K562 (cell line): ENCODE measurements around the gene CDT1. TPM values are rescaled to one million over a fixed set of nuclear protein-coding genes. Genes with fewer than 3 reads are reported as not detected.

ENCODE experiments used
- COPS2 ChIP-seq: fragments of 450-650 bp; conservative IDR thresholded peaks from 2 replicates; pipeline ENCODE4 v1.6.1; 2016; ENCODE audit warnings: mild to moderate bottlenecking, moderate library complexity
- CSDE1 ChIP-seq, 2 experiments: fragments of 450-650 bp; IDR thresholded peaks; 2 replicates each; pipeline ENCODE4 v1.6.1; 2016; ENCODE audit warnings: mild to moderate bottlenecking in 1 of 2
- EHMT2 ChIP-seq: fragments of 450-650 bp; IDR thresholded peaks from 2 replicates; pipeline ENCODE4 v1.6.1; 2018; ENCODE audit warnings: antibody characterized with exemption
- ELF2 ChIP-seq: fragments of 250-450 bp; sonication (Bioruptor Pico); IDR thresholded peaks from 2 replicates; pipeline ENCODE4 v1.5.0; 2021; ENCODE audit warnings: mild to moderate bottlenecking
- ETV1 ChIP-seq: fragments of 450-650 bp; conservative IDR thresholded peaks from 2 replicates; pipeline ENCODE4 v1.6.1; 2016; ENCODE audit warnings: missing genetic modification characterization, control low read depth, low read depth, missing compliant biosample characterization
- FOXP1 ChIP-seq: sonication (generic); formaldehyde crosslinking; IDR thresholded peaks from 2 replicates; pipeline ENCODE4 v1.8.0; 2022; ENCODE audit warnings: mild to moderate bottlenecking, missing genetic modification reagents
- HDGF ChIP-seq: fragments of 450-650 bp; IDR thresholded peaks from 2 replicates; pipeline ENCODE4 v1.6.1; 2016
- KLF13 ChIP-seq: fragments of 450-650 bp; IDR thresholded peaks from 2 replicates; pipeline ENCODE4 v1.6.1; 2016; ENCODE audit warnings: missing genetic modification characterization, low read depth, mild to moderate bottlenecking, missing compliant biosample characterization, moderate library complexity, borderline replicate concordance
- NCOA1 ChIP-seq: fragments of 450-650 bp; IDR thresholded peaks from 2 replicates; pipeline ENCODE4 v1.6.1; 2016; ENCODE audit warnings: low read depth
- NFRKB ChIP-seq: fragments of 450-650 bp; IDR thresholded peaks from 2 replicates; pipeline ENCODE4 v1.6.1; 2016; ENCODE audit warnings: low read depth
- NR0B1 ChIP-seq: fragments of 450-650 bp; IDR thresholded peaks from one replicate; pipeline ENCODE4 v1.6.1; 2018; ENCODE audit warnings: mild to moderate bottlenecking, moderate library complexity; ENCODE audit not compliant: partially characterized antibody
- PKNOX1 ChIP-seq: fragments of 450-650 bp; IDR thresholded peaks from 2 replicates; pipeline ENCODE4 v1.6.1; 2016
- TCF7L2 ChIP-seq: fragments of 150-350 bp; IDR thresholded peaks from 2 replicates; pipeline ENCODE4 v1.6.1; 2016; ENCODE audit warnings: low read depth, mild to moderate bottlenecking, low read length, moderate library complexity
- TGIF2 ChIP-seq: sonication (generic); formaldehyde crosslinking; IDR thresholded peaks from 2 replicates; pipeline ENCODE4 v1.8.1; 2022; ENCODE audit warnings: mild to moderate bottlenecking, missing genetic modification reagents, moderate library complexity
- TOE1 ChIP-seq, 2 experiments: fragments of 450-650 bp in 1 of 2; sonication (generic) in 1 of 2; formaldehyde crosslinking in 1 of 2; IDR thresholded peaks; 2 replicates each; pipeline versions ENCODE4 v1.7.1 to v1.8.0; 2016 to 2022; ENCODE audit warnings: borderline replicate concordance in 2 of 2, mild to moderate bottlenecking in 2 of 2, antibody characterized with exemption in 1 of 2, inconsistent platforms in 1 of 2, low read depth in 1 of 2, missing genetic modification reagents in 1 of 2, moderate library complexity in 1 of 2
- ZBTB7A ChIP-seq: IDR thresholded peaks from 2 replicates; pipeline ENCODE4 v1.6.1; 2011; ENCODE audit warnings: low read depth, mild to moderate bottlenecking, low read length, moderate library complexity, borderline replicate concordance; ENCODE audit not compliant: control insufficient read depth
- ZNF445 ChIP-seq: fragments of 250-450 bp; sonication (Bioruptor Pico); IDR thresholded peaks from 2 replicates; pipeline ENCODE4 v1.4.0; 2020; ENCODE audit warnings: low read depth, mild to moderate bottlenecking, moderate library complexity
- ZNF76 ChIP-seq: fragments of 250-450 bp; sonication (Bioruptor Pico); IDR thresholded peaks from 2 replicates; pipeline ENCODE4 v1.4.0; 2020; ENCODE audit warnings: mild to moderate bottlenecking, moderate library complexity, borderline replicate concordance
- polyA plus RNA-seq, 8 experiments: library from polyadenylated mRNA; depleted of rRNA in 4 of 8; stranded (reverse) in 5 of 8; unstranded in 3 of 8; fragments of >200 nt; fragmentation: Nextera tagmentation in 2 of 8; fragmentation: Illumina TruSeq in 1 of 8; extraction: Ambion mirVana in 2 of 8; extraction: Trizol in 1 of 8; gene quantifications; 2 replicates each; pipeline versions ENCODE4 v1.2.1 to v1.2.3, GENCODE V29; 2011 to 2014; ENCODE audit warnings: inconsistent platforms in 1 of 8, missing spikeins in 1 of 8
- total RNA-seq, 7 experiments: library from RNA; depleted of rRNA in 6 of 7; stranded (reverse); fragments of >200 nt in 6 of 7; fragmentation: Illumina TruSeq in 2 of 7; extraction: Trizol in 2 of 7; gene quantifications; 2 replicates each; pipeline versions ENCODE4 v1.2.1 to v1.2.3, GENCODE V29; 2011 to 2021; ENCODE audit warnings: low replicate concordance in 1 of 7
- TF ChIP-seq, protein P1 (sequence below): fragments of 450-650 bp; formaldehyde crosslinking; IDR thresholded peaks from 2 replicates; pipeline ENCODE4 v1.4.0; 2020; ENCODE audit warnings: mild to moderate bottlenecking, moderate library complexity
- TF ChIP-seq, protein P2 (sequence below): sonication (generic); formaldehyde crosslinking; IDR thresholded peaks from 2 replicates; pipeline ENCODE4 v1.8.0; 2023; ENCODE audit warnings: mild to moderate bottlenecking, missing genetic modification reagents

The CDT1 gene
- total and polyA plus RNA-seq, 9 of the 15 experiments (the other 6 are each of a cell fraction or from before 2014, with no cell fraction given): 0.92 to 178 (median 14.2) TPM

- TF ChIP-seq, protein P1, sequence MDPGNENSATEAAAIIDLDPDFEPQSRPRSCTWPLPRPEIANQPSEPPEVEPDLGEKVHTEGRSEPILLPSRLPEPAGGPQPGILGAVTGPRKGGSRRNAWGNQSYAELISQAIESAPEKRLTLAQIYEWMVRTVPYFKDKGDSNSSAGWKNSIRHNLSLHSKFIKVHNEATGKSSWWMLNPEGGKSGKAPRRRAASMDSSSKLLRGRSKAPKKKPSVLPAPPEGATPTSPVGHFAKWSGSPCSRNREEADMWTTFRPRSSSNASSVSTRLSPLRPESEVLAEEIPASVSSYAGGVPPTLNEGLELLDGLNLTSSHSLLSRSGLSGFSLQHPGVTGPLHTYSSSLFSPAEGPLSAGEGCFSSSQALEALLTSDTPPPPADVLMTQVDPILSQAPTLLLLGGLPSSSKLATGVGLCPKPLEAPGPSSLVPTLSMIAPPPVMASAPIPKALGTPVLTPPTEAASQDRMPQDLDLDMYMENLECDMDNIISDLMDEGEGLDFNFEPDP: no peak
- no peak for TF ChIP-seq NR0B1
- no peak for TF ChIP-seq TOE1 (IDR thresholded peaks at IDR 0.05; ENCODE audit: borderline replicate concordance)
- no peak for TF ChIP-seq TOE1 (CRISPR knock-in tag; IDR thresholded peaks at IDR 0.05; ENCODE audit: borderline replicate concordance, low read depth)
- TF ChIP-seq PKNOX1: no peak
- TF ChIP-seq ELF2 (CRISPR knock-in tag): no peak
- no peak for TF ChIP-seq ZNF445
- no peak for TF ChIP-seq CSDE1 (IDR thresholded peaks at IDR 0.05)
- TF ChIP-seq ZNF76: no peak
- TF ChIP-seq NCOA1: no peak
- peak; percentile 73; the same call in 1 of the 2 replicates for TF ChIP-seq ZBTB7A
- no peak for TF ChIP-seq EHMT2
- TF ChIP-seq COPS2: no peak
- TF ChIP-seq TCF7L2: no peak
- no peak for TF ChIP-seq FOXP1 (CRISPR knock-in tag)
- TF ChIP-seq ETV1: 0 out of 2 replicates have a peak, but pooled peaks have one; percentile 14
- no peak for TF ChIP-seq TGIF2 (CRISPR knock-in tag)
- TF ChIP-seq KLF13 (tag): no peak
- TF ChIP-seq, protein P2, sequence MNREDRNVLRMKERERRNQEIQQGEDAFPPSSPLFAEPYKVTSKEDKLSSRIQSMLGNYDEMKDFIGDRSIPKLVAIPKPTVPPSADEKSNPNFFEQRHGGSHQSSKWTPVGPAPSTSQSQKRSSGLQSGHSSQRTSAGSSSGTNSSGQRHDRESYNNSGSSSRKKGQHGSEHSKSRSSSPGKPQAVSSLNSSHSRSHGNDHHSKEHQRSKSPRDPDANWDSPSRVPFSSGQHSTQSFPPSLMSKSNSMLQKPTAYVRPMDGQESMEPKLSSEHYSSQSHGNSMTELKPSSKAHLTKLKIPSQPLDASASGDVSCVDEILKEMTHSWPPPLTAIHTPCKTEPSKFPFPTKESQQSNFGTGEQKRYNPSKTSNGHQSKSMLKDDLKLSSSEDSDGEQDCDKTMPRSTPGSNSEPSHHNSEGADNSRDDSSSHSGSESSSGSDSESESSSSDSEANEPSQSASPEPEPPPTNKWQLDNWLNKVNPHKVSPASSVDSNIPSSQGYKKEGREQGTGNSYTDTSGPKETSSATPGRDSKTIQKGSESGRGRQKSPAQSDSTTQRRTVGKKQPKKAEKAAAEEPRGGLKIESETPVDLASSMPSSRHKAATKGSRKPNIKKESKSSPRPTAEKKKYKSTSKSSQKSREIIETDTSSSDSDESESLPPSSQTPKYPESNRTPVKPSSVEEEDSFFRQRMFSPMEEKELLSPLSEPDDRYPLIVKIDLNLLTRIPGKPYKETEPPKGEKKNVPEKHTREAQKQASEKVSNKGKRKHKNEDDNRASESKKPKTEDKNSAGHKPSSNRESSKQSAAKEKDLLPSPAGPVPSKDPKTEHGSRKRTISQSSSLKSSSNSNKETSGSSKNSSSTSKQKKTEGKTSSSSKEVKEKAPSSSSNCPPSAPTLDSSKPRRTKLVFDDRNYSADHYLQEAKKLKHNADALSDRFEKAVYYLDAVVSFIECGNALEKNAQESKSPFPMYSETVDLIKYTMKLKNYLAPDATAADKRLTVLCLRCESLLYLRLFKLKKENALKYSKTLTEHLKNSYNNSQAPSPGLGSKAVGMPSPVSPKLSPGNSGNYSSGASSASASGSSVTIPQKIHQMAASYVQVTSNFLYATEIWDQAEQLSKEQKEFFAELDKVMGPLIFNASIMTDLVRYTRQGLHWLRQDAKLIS (CRISPR knock-in tag): no peak
- TF ChIP-seq HDGF: peak; percentile 71; the same call in 1 of the 2 replicates
- TF ChIP-seq NFRKB: no peak
These were observed 13.0 kb upstream of the CDT1 start (continued) for GRCh38 chr16:88790312-88791211.
